Measurements from ENCODE around the gene SKIC3.

Gene SKIC3

GRCh38 chr5:95554647-95555548, at the start of gene SKIC3, which contains the start of gene ARSK:
SKIC3 (minus strand) TSS chr5:95554977; CDS start chr5:95547150, 7,827 bp downstream.
ARSK (plus strand) TSS chr5:95555101; CDS start chr5:95555279, 178 bp downstream.
- peak; percentile 81 for DNase-seq (ENCODE audit: low read depth)

- DNase-seq (ENCODE audit: low read depth), result no peak
Observed at GRCh38 chr5:95600557-95600956, 45.8 kb upstream of the SKIC3 start.

GRCh38 chr5:95599252-95599651, 44.5 kb upstream of the SKIC3 start:
- no peak for DNase-seq (ENCODE audit: low read depth)

- DNase-seq (ENCODE audit: low read depth), result no peak
Observed at GRCh38 chr5:95595289-95595931, 40.6 kb upstream of the SKIC3 start.

GRCh38 chr5:95591490-95591901, 36.7 kb upstream of the SKIC3 start:
- no peak for DNase-seq (ENCODE audit: low read depth)

GRCh38 chr5:95590880-95591279, 36.1 kb upstream of the SKIC3 start:
- no peak for DNase-seq (ENCODE audit: low read depth)

GRCh38 chr5:95583992-95584391, 29.2 kb upstream of the SKIC3 start:
- no peak for DNase-seq (ENCODE audit: low read depth)

- no peak for DNase-seq (ENCODE audit: low read depth)
Observed at GRCh38 chr5:95581576-95581975, 26.8 kb upstream of the SKIC3 start.

GRCh38 chr5:95572016-95572415, 17.2 kb upstream of the SKIC3 start:
- DNase-seq (ENCODE audit: low read depth), result no peak

GRCh38 chr5:95565280-95565920, 10.6 kb upstream of the SKIC3 start:
- no peak for DNase-seq (ENCODE audit: low read depth)

GRCh38 chr5:95564450-95564849, 9.7 kb upstream of the SKIC3 start:
- no peak for DNase-seq (ENCODE audit: low read depth)

GRCh38 chr5:95563367-95563766, 8.6 kb upstream of the SKIC3 start:
- DNase-seq (ENCODE audit: low read depth), result no peak

- no peak for DNase-seq (ENCODE audit: low read depth)
Observed at GRCh38 chr5:95562282-95562681, 7.5 kb upstream of the SKIC3 start.

- no peak for DNase-seq (ENCODE audit: low read depth)
Observed at GRCh38 chr5:95557841-95558240, 3.1 kb upstream of the SKIC3 start.

GRCh38 chr5:95555553-95555952, 776 bp upstream of the SKIC3 start:
- no peak for DNase-seq (ENCODE audit: low read depth)

- no peak for DNase-seq (ENCODE audit: low read depth)
Observed at GRCh38 chr5:95554331-95554646, 488 bp downstream of the SKIC3 start.

GRCh38 chr5:95549030-95549429, 5.7 kb downstream of the SKIC3 start:
- DNase-seq (ENCODE audit: low read depth), result no peak

- DNase-seq (ENCODE audit: low read depth), result no peak
Observed at GRCh38 chr5:95543017-95543705, 11.6 kb downstream of the SKIC3 start.

GRCh38 chr5:95537501-95537900, 17.3 kb downstream of the SKIC3 start:
- no peak for DNase-seq (ENCODE audit: low read depth)

- DNase-seq (ENCODE audit: low read depth), result no peak
Observed at GRCh38 chr5:95533761-95534160, 21.0 kb downstream of the SKIC3 start.

- no peak for DNase-seq (ENCODE audit: low read depth)
Observed at GRCh38 chr5:95533106-95533505, 21.7 kb downstream of the SKIC3 start.

GRCh38 chr5:95532415-95532814, 22.4 kb downstream of the SKIC3 start:
- DNase-seq (ENCODE audit: low read depth), result no peak

Data from activated T-cell treated with anti-CD3 and anti-CD28 coated beads for 48 hours (primary cell).